GOT3 (cell line): ENCODE measurements around the gene TRIM72.
"Not testable (repeated sequence)": the region's sequence is repeated elsewhere in the genome, so short reads cannot be mapped to it uniquely, and the experiment has no call there.

Experiments
- DNase-seq: peaks from one replicate; lab custom pipeline; 2025; ENCODE audit warnings: mixed read lengths; lab: John Stamatoyannopoulos, UW

The TRIM72 gene

GRCh38 chr16:31215287-31216162 is 1.6 kb downstream of the TRIM72 start:
- DNase-seq, result no peak

- DNase-seq, result no peak
Measured at GRCh38 chr16:31216422-31217135, 2.7 kb downstream of the TRIM72 start, which contains the start of gene PYDC1. TSS of gene PYDC1 (minus strand) at chr16:31217135. CDS start at chr16:31217028, 107 bp downstream.

- no peak for DNase-seq
Measured at GRCh38 chr16:31217136-31217530, 3.2 kb downstream of the TRIM72 start.

GRCh38 chr16:31219154-31219741 is 5.3 kb downstream of the TRIM72 start:
- DNase-seq, result no peak

GRCh38 chr16:31221357-31222160 is 7.6 kb downstream of the TRIM72 start:
- no peak for DNase-seq

GRCh38 chr16:31223044-31223443 is 9.1 kb downstream of the TRIM72 start:
- DNase-seq, result no peak

GRCh38 chr16:31224092-31224955 is 10.4 kb downstream of the TRIM72 start:
- no peak for DNase-seq

- no peak for DNase-seq
Measured at GRCh38 chr16:31225193-31225592, 11.3 kb downstream of the TRIM72 start.

- no peak for DNase-seq
Measured at GRCh38 chr16:31228206-31228605, 14.3 kb downstream of the TRIM72 start.

GRCh38 chr16:31229501-31229900 is 15.6 kb downstream of the TRIM72 start:
- no peak for DNase-seq

- DNase-seq, result no peak
Measured at GRCh38 chr16:31238041-31238440, 24.1 kb downstream of the TRIM72 start.

GRCh38 chr16:31242206-31242605 is 28.3 kb downstream of the TRIM72 start:
- DNase-seq, result no peak

- DNase-seq, result no peak
Measured at GRCh38 chr16:31243734-31244670, 30.1 kb downstream of the TRIM72 start.

GRCh38 chr16:31245598-31245997 is 31.7 kb downstream of the TRIM72 start:
- DNase-seq, result not testable (repeated sequence)

- no peak for DNase-seq
Measured at GRCh38 chr16:31246296-31246695, 32.4 kb downstream of the TRIM72 start.

- no peak for DNase-seq
Measured at GRCh38 chr16:31248344-31248743, 34.4 kb downstream of the TRIM72 start.

- no peak for DNase-seq
Measured at GRCh38 chr16:31250782-31251384, 37.0 kb downstream of the TRIM72 start.

GRCh38 chr16:31251435-31251834 is 37.5 kb downstream of the TRIM72 start:
- DNase-seq, result no peak

GRCh38 chr16:31253642-31254045 is 39.7 kb downstream of the TRIM72 start:
- DNase-seq, result no peak
